ENCODE results near the gene HSPG2.

HSPG2 gene

GRCh38 chr1:21857840-21858670 lies 79.1 kb downstream of the HSPG2 start:
- DNase-seq, result no peak

DNA sequence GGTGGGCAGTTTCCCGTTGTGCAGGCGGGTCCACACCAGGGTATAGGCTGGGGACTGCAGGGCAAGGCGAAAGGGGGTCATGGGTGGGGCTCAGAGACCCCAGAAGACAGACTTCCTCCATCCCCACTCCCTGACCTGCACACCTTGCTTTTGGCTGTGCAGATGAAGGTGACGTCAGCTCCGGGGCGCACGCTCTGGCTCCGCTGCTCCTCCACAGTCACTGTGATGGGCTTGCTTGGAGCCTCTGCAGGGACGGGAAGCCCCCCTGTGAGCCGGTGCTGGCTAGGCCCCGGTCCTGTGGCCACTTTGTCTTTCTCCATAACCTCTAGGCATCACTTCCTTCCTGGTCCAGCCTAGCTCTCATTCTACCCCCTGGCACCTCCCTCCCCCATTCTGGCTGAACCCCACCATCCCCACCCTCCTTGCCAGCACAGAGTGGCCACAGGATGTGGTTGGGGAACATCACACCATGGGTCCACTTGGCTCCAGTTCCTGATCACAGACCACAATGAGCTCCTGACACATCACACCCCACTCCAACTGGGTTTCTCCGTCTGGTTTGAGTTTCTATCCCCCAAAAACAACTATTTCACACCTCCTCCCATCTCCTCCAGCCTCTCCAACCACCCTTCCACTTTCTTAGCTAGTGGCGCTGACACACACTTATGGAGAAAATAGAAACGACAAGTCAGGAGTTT lies 79.8 kb downstream of the HSPG2 start:
- peak; percentile 17 for DNase-seq

DNA sequence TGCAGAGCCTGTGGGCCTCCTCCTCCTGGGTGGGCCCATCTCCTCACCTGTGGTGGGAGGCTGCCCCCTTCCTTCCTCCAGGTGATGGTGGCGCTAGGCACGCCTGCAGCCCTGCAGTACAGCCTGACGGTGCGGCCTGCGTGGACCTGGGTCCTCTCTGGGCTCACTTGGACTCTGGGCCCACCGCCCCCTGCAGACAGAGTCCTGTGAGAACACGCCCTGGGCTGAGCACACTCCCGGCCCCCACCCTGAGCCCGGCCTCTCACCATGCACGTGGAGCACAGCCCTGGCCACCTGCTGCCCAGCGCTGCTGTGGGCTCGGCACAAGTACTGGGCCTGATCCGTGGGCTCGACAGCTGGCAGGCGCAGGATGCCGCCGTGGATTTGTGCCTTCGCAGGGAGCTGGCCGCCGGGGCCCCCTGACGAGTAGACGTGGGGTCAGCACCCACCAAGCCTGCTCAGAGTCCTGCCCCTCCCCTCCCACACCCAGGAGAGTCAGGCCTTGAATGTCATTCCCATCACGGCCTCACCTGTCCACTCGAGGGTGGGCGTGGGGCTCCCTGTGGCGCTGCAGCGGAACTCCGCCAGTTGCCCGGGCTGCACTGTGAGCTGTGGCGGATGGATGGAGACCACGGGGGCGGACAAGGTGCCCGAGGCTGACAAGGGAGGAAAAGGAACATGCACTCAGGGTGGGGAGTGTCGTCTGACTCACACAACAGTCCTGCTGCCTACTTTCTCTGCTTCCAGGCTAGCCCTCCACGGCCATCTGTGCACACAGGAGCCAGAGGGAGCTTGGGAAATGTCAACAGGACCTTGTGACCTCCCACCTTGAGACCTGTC lies 81.6 kb downstream of the HSPG2 start:
- DNase-seq, result peak; percentile 26

DNA sequence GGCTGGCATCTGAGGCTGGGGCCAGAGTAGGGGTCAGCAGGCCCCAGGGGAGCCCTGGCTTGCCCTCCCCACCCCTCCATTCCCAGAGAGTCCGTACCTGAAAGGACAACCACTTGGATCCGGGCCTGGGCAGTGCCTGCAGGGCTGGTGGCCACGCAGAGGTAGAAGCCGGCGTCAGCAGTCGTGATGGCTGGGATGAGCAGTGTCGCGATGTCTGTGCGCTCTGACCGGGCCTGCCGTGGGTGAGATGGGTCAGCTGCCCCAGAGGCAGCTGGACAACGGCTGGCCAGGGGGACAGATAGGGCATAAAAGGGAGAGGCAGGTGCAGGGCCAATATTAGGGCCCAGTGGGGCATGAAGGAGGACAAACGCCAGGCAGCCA lies 82.4 kb downstream of the HSPG2 start:
- no peak for DNase-seq

- no peak for DNase-seq
Measured at GRCh38 chr1:21854090-21854750, 82.9 kb downstream of the HSPG2 start.

DNA sequence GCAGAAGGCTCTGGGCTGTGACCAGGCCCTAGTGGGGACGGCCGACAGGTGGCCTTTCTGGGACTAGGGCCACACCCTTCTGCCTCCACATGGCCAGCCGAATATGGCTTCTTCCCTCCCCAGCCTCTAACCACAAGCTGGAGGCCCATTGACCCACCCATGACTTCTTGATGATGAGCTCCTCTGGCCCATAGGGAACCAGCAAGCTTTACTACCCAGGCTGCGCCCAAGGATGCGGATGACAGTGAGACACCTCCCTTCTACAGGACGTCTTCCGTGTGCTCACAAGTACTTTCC lies 84.0 kb downstream of the HSPG2 start:
- no peak for DNase-seq

DNA sequence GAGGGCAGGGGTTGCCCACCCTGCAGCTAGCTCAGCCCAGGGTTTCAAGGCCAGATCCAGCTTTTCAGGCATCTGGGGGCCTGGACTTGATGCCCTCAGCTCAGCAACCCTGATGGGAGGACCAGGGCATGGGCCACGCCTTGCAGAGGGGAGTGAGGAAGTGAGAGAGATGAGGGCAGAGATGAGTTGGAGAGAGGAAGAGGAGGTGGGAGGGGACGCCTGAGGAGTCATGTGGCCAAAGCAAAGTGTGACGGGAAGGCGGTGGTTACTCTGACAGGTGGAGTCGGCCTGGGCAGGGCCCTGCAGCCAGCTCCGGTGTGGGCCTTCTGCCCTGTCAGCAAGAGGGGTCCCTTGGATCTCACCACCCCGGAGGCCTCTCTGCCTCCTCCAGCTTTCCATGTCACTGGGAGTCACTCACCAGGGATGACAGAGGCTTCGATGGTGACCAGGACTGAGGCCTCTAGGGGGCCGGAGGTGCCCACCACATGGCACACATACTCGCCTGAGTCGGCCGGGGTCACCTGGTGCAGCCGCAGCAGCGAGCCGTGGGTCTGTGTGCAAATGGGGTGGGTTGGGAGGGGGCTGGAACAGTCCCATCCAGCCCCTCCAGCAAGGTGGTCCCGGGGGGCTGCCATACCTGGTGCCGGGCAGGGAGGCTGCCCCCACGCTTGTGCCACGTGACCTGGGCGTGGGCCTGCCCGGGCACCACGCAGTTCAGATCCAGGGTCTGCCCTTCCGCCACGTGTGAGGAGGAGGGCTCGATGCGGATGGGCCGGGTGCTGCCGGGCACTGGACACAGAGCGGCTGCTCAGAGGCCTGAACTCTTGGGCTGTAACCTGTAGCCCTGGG lies 84.6 kb downstream of the HSPG2 start:
- no peak for DNase-seq

DNA sequence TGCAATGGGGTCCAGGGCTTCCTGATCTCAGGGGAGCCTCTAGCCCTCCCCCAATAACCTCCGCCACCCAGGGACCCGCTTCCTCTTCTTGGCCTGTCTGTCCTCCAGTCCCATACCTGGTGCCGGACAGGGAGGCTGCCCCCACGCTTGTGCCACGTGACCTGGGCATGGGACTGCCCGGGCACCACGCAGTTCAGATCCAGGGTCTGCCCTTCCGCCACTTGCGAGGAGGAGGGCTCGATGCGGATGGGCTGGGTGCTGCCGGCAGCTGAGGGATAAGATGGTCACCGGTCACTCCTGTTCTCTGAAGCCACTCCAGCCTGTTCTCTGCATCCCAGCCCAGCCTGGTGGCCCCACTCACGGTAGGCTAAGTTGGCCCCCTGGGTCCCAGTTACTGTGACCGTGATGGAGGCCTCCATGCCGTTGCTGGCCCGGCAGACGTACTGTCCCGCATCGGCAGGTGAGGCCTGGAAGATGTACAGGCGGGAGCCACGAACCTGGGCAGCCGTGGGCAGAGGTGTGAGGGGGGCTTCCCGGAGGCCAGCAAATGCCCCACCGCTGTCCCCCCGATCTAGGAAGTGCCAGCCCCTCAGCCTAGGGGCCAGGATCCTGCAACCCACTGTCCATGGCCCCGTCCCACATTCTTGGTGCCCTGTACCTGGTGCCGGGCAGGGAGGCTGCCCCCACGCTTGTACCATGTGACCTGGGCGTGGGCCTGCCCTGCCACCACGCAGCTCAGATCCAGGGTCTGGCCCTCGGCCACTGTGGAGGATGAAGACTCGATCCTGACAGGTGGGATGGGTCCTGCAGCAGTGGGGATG lies 85.5 kb downstream of the HSPG2 start:
- DNase-seq, result no peak

DNA sequence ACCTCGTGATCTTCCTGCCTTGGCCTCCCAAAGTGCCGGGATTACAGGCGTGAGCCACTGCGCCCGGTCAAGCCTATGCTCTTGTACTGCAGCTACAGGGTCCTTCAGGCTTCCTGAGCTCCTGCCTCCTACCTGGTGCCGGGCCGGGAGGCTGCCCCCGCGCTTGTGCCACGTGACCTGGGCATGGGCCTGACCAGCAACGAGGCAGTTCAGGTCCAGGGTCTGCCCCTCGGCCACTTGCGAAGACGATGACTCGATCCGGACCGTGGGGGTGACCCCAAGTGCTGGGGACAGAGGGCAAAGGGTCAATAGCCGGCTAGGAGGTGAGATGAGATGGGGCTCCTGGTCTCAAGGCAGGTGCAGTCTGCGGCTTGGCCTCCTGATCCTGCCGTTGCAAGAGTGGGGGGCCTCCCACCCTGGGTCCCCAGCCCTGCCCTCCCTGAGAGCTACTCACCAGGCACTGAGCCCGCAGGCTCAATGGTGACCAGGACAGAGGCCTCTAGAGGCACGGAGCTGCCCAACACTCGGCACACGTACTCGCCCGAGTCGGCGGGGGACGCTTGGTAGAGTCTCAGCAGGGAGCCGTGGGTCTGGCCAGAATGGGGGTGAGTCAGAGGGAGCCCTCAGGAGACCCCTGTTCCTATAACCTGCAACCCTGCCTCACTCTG lies 87.1 kb downstream of the HSPG2 start:
- DNase-seq, result no peak

DNA sequence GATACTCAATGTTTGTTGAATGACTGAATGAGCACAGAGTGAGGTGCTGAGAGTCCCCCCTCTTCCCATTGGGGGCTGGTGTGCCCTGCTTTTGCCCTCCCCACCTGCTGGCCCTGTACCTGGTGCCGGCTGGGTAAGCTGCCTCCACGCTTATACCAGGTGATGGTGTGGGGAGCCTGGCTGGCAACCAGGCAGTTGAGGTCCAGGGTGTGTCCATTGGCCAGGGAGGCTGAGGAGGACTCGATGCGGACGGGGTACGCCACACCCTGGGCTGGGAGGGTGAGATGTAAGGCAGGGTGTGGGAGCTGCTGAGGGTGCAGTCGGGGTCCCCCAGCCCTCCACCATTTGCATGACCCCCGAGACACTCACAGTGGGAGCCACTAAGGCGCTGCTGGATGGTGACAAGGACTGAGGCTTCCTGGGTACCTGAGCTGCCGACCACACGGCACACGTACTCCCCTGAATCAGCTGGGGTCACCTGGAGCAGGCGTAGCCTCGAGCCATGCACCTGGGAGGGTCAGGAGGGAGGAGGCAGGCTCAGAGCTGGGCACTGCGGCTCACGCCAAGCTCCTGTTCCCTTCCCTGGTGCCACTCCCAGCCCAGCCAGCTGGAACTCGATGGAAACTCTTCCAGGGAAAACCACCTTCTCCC lies 88.5 kb downstream of the HSPG2 start:
- no peak for DNase-seq

- DNase-seq, result no peak
Measured at GRCh38 chr1:21847223-21848205, 89.6 kb downstream of the HSPG2 start.

GRCh38 chr1:21845646-21846641 lies 91.2 kb downstream of the HSPG2 start:
- no peak for DNase-seq

DNA sequence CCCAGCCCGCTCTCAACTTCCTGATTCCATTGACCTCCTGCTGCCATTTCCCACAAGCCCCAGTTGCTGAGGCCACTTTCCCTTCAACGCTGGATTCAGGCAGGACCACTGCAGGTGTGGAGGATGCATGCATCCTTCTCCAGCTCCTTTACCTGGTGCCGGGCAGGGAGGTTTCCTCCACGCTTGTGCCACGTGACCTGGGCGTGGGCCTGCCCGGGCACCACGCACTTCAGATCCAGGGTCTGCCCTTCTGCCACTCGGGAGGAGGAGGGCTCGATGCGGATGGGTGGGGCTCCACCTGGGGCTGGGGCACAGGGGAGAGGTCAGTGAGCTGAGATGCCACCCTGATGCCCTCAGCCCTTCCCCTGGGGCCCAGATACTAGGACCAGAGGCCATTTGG lies 93.1 kb downstream of the HSPG2 start:
- no peak for DNase-seq

- no peak for DNase-seq
Measured at GRCh38 chr1:21843208-21843607, 93.9 kb downstream of the HSPG2 start.

- no peak for DNase-seq
Measured at GRCh38 chr1:21842606-21843162, 94.4 kb downstream of the HSPG2 start.

DNA sequence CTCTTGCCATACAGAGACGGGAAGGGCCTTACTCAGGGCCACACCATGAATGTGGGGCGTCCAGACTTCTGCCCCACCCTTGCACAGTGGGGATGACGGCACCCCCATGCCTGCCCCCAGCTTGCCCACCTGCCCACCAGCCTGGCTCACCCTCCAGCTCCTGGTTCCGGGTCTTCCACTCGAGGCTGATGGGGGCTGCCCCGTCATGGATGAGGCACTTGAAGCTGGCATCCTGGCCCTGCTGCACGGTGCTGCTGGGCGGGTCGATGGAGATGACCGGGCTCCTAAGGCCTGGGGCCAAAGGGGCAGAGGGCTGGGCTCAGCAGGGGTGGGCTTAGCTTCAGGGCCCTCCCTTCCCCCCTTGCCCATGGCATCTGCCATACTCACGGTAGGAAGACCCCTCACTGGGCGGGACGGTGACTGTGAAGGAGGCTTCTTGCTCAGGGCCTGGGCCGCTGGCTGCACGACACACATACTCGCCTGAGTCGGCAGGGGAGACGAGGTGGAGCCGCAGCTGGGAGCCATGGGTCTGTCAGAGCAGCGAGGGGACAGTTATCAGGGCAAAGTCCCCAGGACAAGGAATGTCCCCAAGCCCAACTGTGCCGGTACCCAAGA lies 95.2 kb downstream of the HSPG2 start:
- no peak for DNase-seq

- no peak for DNase-seq
Measured at GRCh38 chr1:21840981-21841380, 96.1 kb downstream of the HSPG2 start.

All from NCI-H226 (cell line).